ENCODE results near the gene LRP2BP.

The LRP2BP gene

GRCh38 chr4:185395956-185396723 is 416 bp upstream of the LRP2BP start:
- no peak for TF ChIP-seq CTCF (IDR thresholded peaks at IDR 0.05; ENCODE audit: low read depth, low read length)
- peak overlapping the region; percentile 77 for H3K4me3 ChIP-seq (ENCODE audit: low read depth, low read length)

- no peak for TF ChIP-seq CTCF (IDR thresholded peaks at IDR 0.05; ENCODE audit: low read depth, low read length)
- peak overlapping the region; percentile 77 for H3K4me3 ChIP-seq (ENCODE audit: low read depth, low read length)
These were observed 1.0 kb downstream of the LRP2BP start for GRCh38 chr4:185394568-185395237.

- no peak for TF ChIP-seq CTCF (IDR thresholded peaks at IDR 0.05; ENCODE audit: low read depth, low read length)
- no peak overlapping the region for H3K4me3 ChIP-seq (ENCODE audit: low read depth, low read length)
These were observed 3.6 kb downstream of the LRP2BP start for GRCh38 chr4:185392156-185392555.

GRCh38 chr4:185390941-185391340 is 4.8 kb downstream of the LRP2BP start:
- TF ChIP-seq CTCF (IDR thresholded peaks at IDR 0.05; ENCODE audit: low read depth, low read length): no peak
- no peak overlapping the region for H3K4me3 ChIP-seq (ENCODE audit: low read depth, low read length)

- H3K4me3 ChIP-seq (ENCODE audit: low read depth, low read length): no peak overlapping the region
- TF ChIP-seq CTCF (IDR thresholded peaks at IDR 0.05; ENCODE audit: low read depth, low read length): no peak
These were observed 7.8 kb downstream of the LRP2BP start for GRCh38 chr4:185387957-185388356.

GRCh38 chr4:185384930-185385331 is 10.8 kb downstream of the LRP2BP start:
- no peak for TF ChIP-seq CTCF (IDR thresholded peaks at IDR 0.05; ENCODE audit: low read depth, low read length)
- no peak overlapping the region for H3K4me3 ChIP-seq (ENCODE audit: low read depth, low read length)

GRCh38 chr4:185384061-185384460 is 11.7 kb downstream of the LRP2BP start:
- TF ChIP-seq CTCF (IDR thresholded peaks at IDR 0.05; ENCODE audit: low read depth, low read length): no peak
- H3K4me3 ChIP-seq (ENCODE audit: low read depth, low read length): no peak overlapping the region
